A549 (cell line): Measurements from ENCODE around the gene P4HA3.

ENCODE experiments used
- CBX2 ChIP-seq: fragments of 200-600 bp; sonication (generic); IDR thresholded peaks from 2 replicates; pipeline ENCODE4 v1.6.1; 2016; ENCODE audit warnings: low read depth, mild to moderate bottlenecking, borderline replicate concordance
- FOSL2 ChIP-seq, 2 experiments: fragments of 450-650 bp in 1 of 2; fragments of >200 bp in 1 of 2; sonication (Bioruptor Twin) in 1 of 2; formaldehyde crosslinking; IDR thresholded peaks; 2 replicates each; pipeline versions ENCODE4 v1.5.0 to v1.6.1; 2016 to 2020; ENCODE audit warnings: mild to moderate bottlenecking in 1 of 2, moderate library complexity in 1 of 2
- HOXB13 ChIP-seq: fragments of 250-450 bp; sonication (Bioruptor Pico); IDR thresholded peaks from 2 replicates; pipeline ENCODE4 v1.5.0; 2020; ENCODE audit warnings: low read depth, mild to moderate bottlenecking, moderate library complexity
- TF ChIP-seq, protein P1 (sequence below): fragments of >200 bp; sonication (Bioruptor Twin); formaldehyde crosslinking; IDR thresholded peaks from 3 replicates; pipeline ENCODE4 v1.5.1; 2016

DNA sequence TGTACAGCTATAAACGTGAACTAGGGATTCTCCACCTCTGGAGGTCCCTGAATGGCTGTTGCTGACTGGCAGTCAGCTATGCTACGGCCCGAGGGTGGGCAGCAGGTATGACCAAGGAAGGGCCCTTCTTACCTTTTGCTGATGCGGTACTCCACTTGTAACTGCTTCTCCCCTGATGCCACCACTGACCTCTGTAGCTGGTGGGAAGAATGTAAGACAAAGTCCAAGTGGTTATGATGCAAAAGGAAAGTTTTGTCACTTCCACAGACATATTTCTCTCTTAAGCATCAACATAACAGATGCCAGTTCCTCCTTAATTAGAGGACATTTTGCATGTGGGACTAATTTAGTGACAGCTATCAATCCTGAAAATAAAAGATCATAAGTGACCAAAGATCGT is 32.2 kb downstream of the P4HA3 start:
- TF ChIP-seq HOXB13 (CRISPR knock-in tag) (peak; percentile 12; the same call in 1 of the 2 replicates), FOSL2 (IDR thresholded peaks at IDR 0.05) (no peak), FOSL2 (CRISPR knock-in tag; IDR thresholded peaks at IDR 0.05) (no peak), CBX2 (no peak)
- TF ChIP-seq, protein P1, sequence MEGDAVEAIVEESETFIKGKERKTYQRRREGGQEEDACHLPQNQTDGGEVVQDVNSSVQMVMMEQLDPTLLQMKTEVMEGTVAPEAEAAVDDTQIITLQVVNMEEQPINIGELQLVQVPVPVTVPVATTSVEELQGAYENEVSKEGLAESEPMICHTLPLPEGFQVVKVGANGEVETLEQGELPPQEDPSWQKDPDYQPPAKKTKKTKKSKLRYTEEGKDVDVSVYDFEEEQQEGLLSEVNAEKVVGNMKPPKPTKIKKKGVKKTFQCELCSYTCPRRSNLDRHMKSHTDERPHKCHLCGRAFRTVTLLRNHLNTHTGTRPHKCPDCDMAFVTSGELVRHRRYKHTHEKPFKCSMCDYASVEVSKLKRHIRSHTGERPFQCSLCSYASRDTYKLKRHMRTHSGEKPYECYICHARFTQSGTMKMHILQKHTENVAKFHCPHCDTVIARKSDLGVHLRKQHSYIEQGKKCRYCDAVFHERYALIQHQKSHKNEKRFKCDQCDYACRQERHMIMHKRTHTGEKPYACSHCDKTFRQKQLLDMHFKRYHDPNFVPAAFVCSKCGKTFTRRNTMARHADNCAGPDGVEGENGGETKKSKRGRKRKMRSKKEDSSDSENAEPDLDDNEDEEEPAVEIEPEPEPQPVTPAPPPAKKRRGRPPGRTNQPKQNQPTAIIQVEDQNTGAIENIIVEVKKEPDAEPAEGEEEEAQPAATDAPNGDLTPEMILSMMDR, result no peak
